HL-60 (cell line): Measurements from ENCODE around the gene FAM20A.

Experiments
- CTCF ChIP-seq: IDR thresholded peaks from one replicate; pipeline ENCODE4 v1.5.1; 2011; ENCODE audit warnings: low read length, control low read depth, inconsistent platforms; ENCODE audit not compliant: insufficient read depth
- POLR2AphosphoS5 ChIP-seq: IDR thresholded peaks from 2 replicates; pipeline ENCODE4 v1.6.1; 2012; ENCODE audit warnings: low read depth
- REST ChIP-seq: IDR thresholded peaks from 2 replicates; pipeline ENCODE4 v1.6.1; 2012; ENCODE audit warnings: low read depth; ENCODE audit not compliant: insufficient replicate concordance

GRCh38 chr17:68592009-68592408, 9.2 kb downstream of the FAM20A start:
- TF ChIP-seq CTCF (no peak), REST (no peak), POLR2AphosphoS5 (no peak)
